Cortex of kidney (tissue), 1 donor: ENCODE measurements around the gene TNP1.

Experiments used
- DNase-seq: peaks from one replicate; lab custom pipeline; 2025; lab: John Stamatoyannopoulos, UW

The TNP1 gene

GRCh38 chr2:216838151-216838550 is 21.7 kb downstream of the TNP1 start:
- no peak for DNase-seq

GRCh38 chr2:216837740-216838139 is 22.1 kb downstream of the TNP1 start:
- no peak for DNase-seq

- no peak for DNase-seq
These were observed 26.8 kb downstream of the TNP1 start for GRCh38 chr2:216833061-216833460.

- DNase-seq, result no peak
These were observed 29.5 kb downstream of the TNP1 start for GRCh38 chr2:216830346-216830745.

- DNase-seq, result no peak
These were observed 30.3 kb downstream of the TNP1 start for GRCh38 chr2:216829533-216829932.

- no peak for DNase-seq
These were observed 32.7 kb downstream of the TNP1 start for GRCh38 chr2:216827073-216827720.

- DNase-seq, result no peak
These were observed 37.4 kb downstream of the TNP1 start for GRCh38 chr2:216822470-216822869.

GRCh38 chr2:216820709-216821108 is 39.2 kb downstream of the TNP1 start:
- no peak for DNase-seq

- no peak for DNase-seq
These were observed 40.1 kb downstream of the TNP1 start for GRCh38 chr2:216819766-216820165.

- DNase-seq, result no peak
These were observed 40.8 kb downstream of the TNP1 start for GRCh38 chr2:216819055-216819454.

GRCh38 chr2:216810399-216811160 is 49.3 kb downstream of the TNP1 start:
- DNase-seq, result no peak
